GM18502 (cell line): ENCODE data around the gene MIOS.
A peak's percentile ranks its signal among the peaks of the same experiment; 100 is the strongest.

Experiments
- ATAC-seq: cut with Tn5 transposase; IDR thresholded peaks from one replicate; pipeline ENCODE4 v1.9.1; 2021; ENCODE audit warnings: mild to moderate bottlenecking; ENCODE audit not compliant: unreplicated experiment, poor library complexity

The MIOS gene

DNA sequence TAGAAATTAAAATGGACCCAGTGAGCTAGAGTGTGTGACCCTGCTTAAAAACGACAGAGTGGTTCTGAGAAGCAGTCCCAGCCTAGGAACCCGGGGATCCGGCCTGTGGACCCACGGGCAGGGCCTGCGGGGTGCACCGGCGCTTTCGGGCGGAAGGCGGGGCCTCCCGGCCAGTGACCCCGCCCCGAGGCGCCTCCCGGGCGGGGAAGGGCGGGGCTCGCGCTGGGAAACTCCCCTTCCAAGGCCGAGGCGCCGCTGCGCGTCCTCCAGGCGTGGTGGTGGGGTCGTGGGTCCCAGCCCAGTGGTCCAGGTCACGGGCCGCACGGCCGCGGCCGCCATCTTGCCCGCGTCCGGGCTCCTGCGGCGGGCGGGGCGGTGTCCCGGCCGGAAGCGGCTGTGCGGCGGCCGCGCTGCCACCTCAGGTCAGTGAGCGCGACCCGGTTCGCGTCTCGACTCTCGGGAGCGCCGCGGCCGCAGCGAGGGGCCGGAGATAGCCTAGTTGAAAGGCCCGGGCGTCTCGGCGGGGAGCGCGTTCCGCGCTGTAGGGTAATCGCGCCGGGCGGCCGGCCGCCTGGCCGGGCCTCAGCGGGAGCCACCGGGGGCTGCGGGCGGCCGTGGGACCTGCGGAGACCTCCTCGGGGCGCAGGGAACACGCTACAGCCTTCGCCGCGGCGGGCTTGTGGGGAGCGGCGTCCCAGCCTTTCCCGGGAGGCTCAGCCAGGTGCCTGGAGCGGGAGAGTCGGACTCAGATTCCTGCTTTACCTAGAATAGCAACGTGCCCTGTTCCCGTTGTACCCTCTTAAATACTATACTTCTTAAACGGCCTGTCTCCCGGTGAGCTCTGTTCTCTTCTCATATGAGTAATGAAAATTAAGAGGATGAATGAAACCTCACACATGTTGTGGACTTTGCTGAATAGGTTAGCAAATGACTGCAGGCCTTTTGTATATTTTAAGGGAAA lies at the start of gene MIOS:
TSS of gene MIOS (plus strand) at position 234 of the 961 bp plus-strand sequence. CDS start 5,592 bp downstream, outside the sequence.
- ATAC-seq: peak; percentile 80

DNA sequence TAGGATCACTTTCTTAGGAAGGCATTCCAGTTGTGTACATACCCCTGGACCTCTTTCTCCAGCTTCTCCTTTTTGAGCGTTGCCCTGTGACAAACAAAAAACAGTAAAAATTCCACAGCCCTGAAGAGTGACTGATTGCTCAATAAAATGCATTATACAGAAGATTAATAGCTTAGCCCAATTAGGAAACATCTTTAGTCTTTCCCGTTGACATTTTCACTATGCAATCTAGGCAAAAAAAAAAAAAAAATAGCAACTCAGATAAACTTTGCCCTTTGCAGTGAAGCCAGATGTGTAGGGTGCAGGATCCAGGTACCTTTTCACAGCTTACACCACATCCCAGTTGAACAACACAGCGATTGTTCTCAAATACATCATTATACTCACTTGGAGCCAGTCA lies 48.9 kb upstream of the MIOS start:
- no peak for ATAC-seq

DNA sequence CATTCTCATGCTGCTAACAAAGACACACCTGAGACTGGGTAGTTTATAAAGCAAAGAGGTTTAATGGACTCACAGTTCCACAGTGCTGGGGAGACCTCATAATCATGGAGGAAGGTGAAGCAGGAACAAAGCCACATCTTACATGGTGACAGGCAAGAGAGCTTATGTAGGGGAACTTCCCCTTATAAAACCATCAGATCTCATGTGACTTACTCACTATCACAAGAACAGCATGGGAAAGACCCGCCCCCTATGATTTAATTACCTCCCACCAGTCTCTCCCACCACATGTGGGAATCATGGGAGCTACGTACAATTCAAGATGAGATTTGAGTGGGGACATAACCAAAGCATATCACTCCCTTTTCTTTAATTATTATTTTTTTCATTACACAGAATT lies 47.6 kb upstream of the MIOS start:
- ATAC-seq: no peak

DNA sequence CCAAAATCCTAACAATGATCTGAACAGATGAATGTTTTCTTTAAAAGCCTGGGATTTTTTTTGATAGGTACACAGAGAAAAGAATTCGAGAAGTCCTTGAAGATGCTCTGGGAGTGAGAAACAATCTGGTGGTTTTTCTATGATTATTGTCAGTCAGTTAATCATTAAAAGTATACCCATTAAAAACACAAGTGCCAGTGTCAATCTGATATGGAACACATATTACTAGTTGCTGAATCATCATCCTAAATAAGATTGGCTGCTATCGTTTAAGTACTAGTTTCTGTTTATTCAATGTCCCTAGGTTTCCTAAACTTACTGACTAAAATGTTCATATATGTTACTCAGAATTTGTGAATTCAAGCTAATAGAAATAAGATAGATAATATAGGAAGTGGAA lies 47.2 kb upstream of the MIOS start:
- no peak for ATAC-seq

DNA sequence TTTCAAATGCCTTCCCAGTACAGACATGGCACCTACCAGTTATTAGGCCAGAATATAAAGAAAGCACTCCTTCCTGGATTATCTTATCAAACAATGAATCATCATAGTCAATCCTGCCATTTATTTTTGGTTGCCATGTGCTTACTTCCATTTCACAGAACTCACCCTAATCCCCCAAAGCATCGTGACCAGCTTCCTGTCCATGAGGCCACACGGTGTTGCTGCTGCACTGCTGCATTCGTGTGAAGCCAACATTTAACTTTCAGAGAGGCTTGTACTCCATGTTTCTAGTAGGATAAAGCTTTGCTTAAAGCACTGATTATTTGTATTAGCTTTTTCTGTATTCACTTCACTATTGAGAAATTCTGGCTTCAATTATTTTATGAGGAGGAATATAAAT lies 45.4 kb upstream of the MIOS start:
- no peak for ATAC-seq

DNA sequence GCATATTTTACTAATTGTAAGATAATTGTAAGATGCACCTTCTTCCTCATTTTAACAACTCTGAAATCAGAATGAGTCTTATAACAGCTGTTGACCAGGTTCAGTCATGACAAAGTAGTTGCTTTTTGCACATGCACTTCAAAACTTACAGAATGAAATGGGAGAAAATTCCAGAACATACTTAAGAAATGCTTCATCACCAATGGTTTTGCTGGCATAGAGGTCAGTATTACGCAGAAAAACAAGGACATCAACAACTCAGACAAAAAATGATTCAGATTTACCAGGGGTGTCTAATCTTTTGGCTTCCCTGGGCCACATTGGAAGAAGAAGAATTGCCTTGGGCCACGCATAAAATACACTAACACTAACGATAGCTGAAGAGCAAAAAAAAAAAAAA lies 44.3 kb upstream of the MIOS start:
- ATAC-seq: no peak

DNA sequence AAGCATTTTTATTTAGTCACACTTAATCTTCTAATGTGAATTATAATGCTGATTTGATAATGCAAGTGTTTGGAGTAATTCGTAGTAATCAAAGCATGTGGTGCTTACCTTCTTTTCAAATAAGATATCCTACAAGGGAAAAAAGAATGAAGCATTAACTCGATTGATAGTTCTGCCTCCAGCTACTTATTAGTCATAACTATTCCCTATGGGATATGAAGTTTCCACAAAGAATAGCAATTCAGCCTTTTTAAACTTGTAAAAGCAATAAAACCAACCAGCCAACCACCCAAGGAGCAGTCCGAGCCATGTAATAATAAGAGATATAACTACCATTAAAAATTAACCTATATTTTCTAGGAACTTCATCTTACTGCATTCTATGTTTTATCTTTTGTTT lies 42.6 kb upstream of the MIOS start:
- no peak for ATAC-seq

DNA sequence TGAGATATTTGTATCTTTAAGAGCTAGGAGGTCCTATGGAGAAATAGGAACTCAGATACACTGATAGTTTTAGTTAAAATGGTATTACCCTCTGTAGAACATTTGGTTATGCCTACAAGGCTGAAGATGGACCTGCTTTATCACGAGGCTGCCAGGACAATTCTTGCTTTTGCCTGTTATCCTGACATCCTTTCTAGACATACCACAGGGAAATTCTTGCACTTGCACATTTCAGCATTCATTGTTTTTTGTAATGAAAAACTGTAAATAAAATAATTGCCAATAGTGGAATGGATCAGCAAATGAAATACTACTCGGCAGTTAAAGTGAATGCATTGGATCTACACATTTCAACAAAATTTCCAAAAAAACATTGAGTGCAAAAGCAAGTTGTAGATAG lies 40.7 kb upstream of the MIOS start:
- ATAC-seq: no peak

DNA sequence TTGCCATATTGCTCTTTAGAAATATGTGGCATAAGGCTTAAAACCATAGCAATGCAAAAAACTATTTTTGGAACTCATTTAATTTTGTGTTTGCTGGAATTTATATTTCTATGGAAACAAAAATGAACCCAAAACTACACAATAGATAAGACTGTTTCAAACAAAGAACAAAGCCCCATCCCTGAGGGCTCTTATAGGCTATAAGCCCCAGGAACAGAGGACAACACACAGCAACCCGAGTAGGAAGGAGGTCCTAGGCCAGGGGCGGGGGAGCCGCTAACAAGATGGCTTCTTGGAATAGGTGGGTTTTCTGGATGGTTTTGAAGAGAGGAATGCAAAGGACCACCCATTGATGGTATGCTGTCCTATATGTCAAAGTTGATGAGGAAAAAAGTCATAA lies 39.6 kb upstream of the MIOS start:
- ATAC-seq: no peak

DNA sequence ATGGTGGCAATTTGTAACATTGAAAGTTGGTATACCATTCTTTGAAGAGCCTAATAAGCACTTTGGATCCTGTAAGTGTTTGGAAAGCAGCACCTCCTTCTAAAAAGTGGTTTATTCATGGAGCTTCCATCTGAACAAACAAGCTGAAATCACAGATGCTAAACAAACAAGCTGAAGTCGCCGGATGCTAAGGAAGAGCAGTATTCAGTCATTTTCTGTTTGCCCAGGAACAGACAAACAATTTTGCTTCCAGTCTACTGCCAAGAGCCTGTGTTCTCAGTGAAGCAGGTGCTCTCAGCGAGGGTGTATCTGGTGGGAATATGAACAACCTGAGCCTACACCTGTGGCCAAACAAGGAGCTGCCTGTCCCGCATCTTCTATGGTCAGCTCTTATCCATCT lies 37.4 kb upstream of the MIOS start:
- no peak for ATAC-seq

DNA sequence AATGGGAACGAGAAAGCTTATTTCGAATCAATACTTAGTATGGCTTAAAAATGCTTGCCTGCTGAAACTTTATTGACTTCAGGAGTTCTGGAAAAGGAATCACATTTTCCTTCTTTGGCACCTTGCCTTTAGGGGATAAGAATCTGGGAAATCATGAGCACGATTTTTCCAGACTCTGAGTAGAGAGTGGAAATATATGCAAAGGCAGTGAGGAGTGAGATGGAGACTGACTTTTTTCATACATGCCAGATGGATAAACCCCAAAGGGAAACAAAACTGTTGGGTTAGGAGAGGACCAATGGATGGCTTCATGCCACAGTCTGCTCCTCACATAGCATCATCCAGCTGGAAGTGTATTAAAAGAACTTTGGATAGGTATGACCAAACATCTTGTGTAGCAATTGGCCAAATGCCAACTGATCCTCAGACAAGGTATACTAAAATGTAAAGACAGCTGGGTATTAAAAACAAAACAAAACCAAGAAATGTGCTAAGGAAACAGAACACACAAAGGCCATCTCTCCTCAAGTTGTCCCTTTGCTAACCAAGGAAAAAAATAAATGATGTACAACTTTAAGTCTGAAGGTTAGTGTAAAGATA lies 32.8 kb upstream of the MIOS start:
- ATAC-seq: no peak

DNA sequence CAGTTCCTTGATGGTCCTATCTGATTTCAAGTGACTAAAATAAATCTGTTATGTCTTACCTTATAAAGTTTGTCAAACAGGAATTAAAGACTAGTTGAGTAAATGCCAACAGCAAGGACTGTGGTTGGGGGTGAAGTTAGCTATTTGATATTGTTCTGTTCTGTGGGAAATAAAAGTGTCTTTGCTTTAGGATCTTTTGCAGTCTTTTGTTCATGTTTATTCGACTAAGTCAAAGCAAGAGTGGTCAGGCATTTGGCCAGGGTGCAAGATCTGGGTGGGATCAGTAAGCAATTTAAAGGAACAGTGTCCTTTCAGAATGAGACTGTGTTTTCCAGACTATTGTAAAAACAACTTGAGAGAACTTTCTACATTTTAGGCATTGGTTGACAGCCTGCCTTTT lies 31.0 kb upstream of the MIOS start, which contains the start of gene COL28A1:
TSS of gene COL28A1 (minus strand) at position 183 of the 400 bp plus-strand sequence. CDS start 2,998 bp downstream, outside the sequence.
- no peak for ATAC-seq

DNA sequence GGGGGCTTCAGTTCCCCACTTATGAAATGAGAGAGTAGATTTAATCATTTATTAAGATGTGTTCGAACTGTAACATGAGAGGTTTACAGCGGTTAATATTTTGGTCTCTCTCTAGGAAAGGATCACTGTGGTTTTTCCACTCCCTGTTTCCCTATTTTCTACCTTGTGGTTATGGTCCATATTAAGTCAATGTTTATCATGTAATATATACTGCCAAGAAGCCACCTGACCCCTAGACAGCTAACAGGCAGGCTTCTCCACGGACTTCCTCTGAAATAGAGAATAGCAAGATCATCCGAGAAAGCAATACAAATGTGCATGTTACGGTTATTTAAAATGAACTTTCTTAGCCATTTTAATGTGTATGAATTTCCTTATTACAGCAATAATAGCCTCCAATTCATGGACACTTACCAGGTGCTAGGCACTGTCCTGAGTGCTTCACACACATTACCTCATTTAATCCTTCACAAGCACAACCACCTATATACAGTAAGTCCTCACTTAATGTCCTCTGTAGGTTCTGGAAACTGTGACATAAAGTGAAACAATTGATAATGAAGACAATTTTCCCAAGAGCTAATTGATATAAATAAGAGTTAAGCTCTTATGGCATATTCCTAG lies 30.2 kb upstream of the MIOS start:
- ATAC-seq: no peak

DNA sequence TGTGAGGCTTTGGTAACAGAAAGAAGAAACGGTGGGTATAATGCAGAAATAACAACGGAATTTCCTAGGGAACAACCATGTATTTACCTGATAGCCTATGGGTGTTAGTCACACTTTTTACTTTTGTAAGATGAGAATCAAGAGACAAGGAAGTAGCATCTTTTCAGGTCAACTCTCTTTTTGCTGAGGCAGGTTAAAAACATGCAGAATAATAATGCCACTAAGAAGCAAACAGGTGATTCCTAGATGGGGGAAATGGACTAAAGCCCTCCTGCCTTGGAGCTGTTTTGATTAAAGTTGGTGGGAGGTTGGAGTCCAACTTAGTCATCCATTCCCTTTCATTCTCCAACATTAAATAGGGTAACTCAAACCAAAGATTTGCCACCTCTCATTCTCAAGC lies 29.0 kb upstream of the MIOS start:
- no peak for ATAC-seq

DNA sequence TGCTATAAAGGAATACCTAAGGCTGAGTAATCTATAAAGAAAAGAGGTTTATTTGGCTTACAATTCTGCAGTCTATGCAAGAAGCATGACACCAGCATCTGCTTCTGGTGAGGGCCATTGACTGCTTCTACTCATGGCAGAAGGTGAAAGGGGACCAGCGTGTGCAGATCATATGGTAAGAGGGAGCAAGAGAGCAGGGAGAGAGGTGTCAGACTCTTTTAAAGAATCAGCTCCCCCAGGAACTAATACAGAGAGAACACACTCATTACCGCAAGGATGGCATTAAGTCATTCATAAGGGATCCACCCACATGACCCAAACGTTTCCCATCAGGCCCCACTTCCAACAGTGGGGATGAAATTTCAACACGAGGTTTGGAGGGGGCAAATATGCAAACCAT lies 27.5 kb upstream of the MIOS start:
- no peak for ATAC-seq

DNA sequence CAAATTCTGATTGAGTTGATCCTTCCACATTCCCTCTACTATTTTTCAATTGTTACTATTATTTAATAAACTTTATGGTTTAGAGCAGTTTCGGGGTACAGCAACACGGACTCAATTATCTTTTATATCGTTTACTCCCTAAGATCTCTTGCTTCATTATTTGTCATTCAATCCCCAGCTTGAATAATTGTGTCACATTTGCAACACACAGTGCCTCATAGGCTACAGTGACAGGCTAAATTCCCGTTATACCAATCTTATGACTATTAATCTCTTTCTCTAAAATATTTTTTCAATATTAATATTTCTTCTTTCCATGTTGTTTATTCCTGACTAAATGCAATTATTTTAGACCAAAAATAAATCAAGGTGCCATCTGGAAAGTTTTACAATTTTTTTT lies 27.0 kb upstream of the MIOS start:
- no peak for ATAC-seq

DNA sequence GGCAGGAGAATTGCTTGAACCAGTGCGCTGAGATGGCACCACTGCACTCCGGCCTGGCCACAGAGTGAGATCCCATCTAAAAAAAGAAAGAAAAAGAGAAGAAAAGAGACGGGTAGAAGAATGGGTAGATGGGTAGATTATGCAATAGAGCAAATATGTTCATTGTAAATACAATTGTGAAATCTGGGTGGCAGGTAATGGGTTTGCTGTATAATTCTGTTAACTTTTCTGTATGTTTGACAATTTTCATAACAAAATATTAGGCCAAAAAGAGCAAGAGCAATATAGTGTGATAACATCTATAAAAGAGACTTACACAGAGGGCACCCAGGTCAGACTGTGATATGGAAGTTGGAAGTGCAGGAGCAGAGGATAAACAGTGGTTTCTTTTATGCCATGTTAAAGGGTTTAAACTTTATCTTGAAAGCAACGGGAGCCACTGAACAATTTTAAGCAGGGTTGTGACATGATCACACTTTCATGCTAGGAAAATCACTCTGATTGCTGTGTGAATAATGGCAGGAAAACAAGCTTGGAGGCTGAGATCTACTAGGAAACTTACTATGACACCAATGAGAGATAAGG lies 24.3 kb upstream of the MIOS start:
- ATAC-seq: no peak

DNA sequence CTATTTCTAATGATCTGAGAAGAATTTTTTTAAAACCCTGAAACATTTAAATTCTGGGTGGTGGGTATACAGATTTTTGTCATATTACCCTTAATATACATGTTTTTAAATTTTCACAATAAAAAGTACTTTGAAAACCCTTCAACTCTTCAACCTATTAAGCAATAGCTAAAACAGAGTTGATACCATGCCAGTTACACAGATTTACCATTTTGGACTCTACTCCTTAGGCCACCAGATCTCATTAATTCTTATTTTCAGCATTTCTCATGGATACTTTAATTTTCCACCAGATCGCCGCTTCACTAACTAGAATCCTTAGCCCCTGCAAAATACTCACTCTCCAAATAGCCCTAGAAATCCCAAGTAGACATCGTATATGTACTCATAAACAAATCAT lies 18.3 kb upstream of the MIOS start:
- ATAC-seq: no peak

DNA sequence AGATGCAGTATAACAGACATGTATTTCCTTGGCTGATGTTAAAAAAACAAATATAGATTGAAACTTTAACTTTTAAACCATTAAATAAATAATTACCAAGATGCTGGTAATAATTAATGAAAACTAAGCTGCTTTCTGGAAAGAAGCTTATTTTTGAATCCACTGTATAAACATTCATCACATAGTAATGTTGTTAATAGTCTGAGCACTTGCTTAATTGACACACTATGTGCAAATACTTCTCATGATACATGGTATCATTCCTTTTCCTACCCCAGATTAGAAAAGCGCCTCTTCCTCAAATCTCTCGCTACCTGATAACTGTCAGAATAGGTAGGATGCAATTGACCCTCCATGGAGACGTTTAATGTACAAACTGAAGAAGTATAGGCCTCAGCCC lies 16.0 kb upstream of the MIOS start:
- ATAC-seq: no peak

DNA sequence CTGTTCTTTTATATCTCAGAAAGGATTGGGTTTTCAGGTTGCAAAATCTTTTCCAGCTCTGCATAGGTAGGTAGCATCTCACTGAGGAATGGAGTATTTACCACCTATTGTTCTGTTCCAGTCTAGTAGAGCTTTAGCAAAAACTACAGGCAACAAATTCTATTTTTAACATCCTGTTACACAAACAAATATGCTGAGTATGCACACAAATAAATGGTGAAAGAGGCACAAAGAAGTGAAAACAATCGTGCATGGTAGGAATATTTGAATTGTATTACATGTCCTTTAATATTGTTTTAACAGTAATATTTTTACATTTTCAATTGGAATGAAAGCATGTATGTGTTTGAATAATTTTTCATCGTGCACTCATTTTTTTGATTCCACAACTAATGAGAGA lies 14.5 kb upstream of the MIOS start:
- no peak for ATAC-seq

DNA sequence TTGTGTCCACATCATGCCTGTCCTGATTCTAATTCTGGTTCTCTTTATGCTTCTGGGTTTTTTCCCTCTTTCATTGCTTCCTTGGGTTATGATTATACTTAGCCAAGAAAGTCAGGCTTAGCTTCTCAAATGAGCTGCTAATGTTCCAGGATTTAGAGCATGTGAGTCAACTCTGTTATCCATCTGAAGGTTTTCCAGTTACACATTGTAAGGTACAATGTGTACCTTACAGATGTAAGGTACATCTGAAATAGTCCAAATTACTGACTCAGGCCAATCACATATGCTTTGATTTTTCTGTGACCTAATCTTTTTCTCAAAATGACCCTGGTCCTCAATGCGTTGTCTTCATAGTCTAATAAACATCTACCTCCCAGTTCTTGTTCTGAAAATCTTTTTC lies 13.3 kb upstream of the MIOS start:
- no peak for ATAC-seq
